HL-60/S4 treated with retinoic acid at 250 ng/mL for 4 days and 3 days (cell line): Measurements from ENCODE around the gene RNF43.

ENCODE experiments used
- in situ Hi-C: fragments of 300-500 bp; cut with MboI; formaldehyde crosslinking; loops from 2 replicates; pipeline ENCODE4 v1.7.0; 2022; ENCODE audit warnings: low sequenced_read_pairs

The RNF43 gene

GRCh38 chr17:58382872-58383242, 34.5 kb downstream of the RNF43 start:
- in situ Hi-C loops, result no loop called here

- in situ Hi-C loops, result no loop called here
These were observed 35.0 kb downstream of the RNF43 start for GRCh38 chr17:58382108-58382871.

GRCh38 chr17:58381124-58382035, 36.0 kb downstream of the RNF43 start:
- in situ Hi-C loops, result no loop called here

- in situ Hi-C loops, result no loop called here
These were observed 36.9 kb downstream of the RNF43 start for GRCh38 chr17:58380207-58381123.

GRCh38 chr17:58379511-58379824, 37.9 kb downstream of the RNF43 start:
- in situ Hi-C loops, result no loop called here

GRCh38 chr17:58378733-58379510, 38.4 kb downstream of the RNF43 start:
- in situ Hi-C loops, result no loop called here

- in situ Hi-C loops, result no loop called here
These were observed 39.7 kb downstream of the RNF43 start for GRCh38 chr17:58377661-58378060.

- in situ Hi-C loops, result no loop called here
These were observed 40.2 kb downstream of the RNF43 start for GRCh38 chr17:58377093-58377601.

- in situ Hi-C loops, result no loop called here
These were observed 40.8 kb downstream of the RNF43 start for GRCh38 chr17:58376472-58377000.

GRCh38 chr17:58375811-58376210, 41.5 kb downstream of the RNF43 start:
- in situ Hi-C loops, result no loop called here

- in situ Hi-C loops, result no loop called here
These were observed 42.1 kb downstream of the RNF43 start for GRCh38 chr17:58375256-58375655.

- in situ Hi-C loops, result no loop called here
These were observed 43.4 kb downstream of the RNF43 start for GRCh38 chr17:58373923-58374322.

- in situ Hi-C loops, result no loop called here
These were observed 44.3 kb downstream of the RNF43 start for GRCh38 chr17:58373003-58373402.

- in situ Hi-C loops, result no loop called here
These were observed 45.9 kb downstream of the RNF43 start for GRCh38 chr17:58371300-58371950.

- in situ Hi-C loops, result no loop called here
These were observed 46.6 kb downstream of the RNF43 start for GRCh38 chr17:58370716-58371115.

GRCh38 chr17:58370309-58370708, 47.0 kb downstream of the RNF43 start:
- in situ Hi-C loops, result no loop called here

- in situ Hi-C loops, result no loop called here
These were observed 47.9 kb downstream of the RNF43 start for GRCh38 chr17:58369214-58370031.

- in situ Hi-C loops, result no loop called here
These were observed 48.5 kb downstream of the RNF43 start for GRCh38 chr17:58368860-58369213.
